Astrocyte (in vitro differentiated cells and primary cell): ENCODE results near the gene ABHD17B. TPM values are rescaled to one million over a fixed set of nuclear protein-coding genes. Genes with fewer than 3 reads are reported as not detected.

Experiments
- total RNA-seq: library from RNA; stranded (reverse); gene quantifications from 2 replicates; pipeline ENCODE4 v1.2.1, GENCODE V29; 2021

ABHD17B gene
- total RNA-seq, 1 donor from 2014 or later, result 21.3 TPM

Other genes with a start within 250 kb of the ABHD17B start
- 137 and 139 TPM in 2 replicates for gene CEMIP2, start 142.7 kb downstream of the ABHD17B start, total RNA-seq
- 15.2 TPM in 2 replicates for gene C9orf85, start 446 bp upstream of the ABHD17B start, total RNA-seq
- gene C9orf57, start 149.4 kb upstream of the ABHD17B start, total RNA-seq, result not detected in 2 replicates
- not detected in 2 replicates for gene GDA, start 238.2 kb upstream of the ABHD17B start, total RNA-seq